B cell (primary cell): Measurements from ENCODE around the gene GATA3.

ENCODE experiments used
- CTCF ChIP-seq: fragments of 200-600 bp; IDR thresholded peaks from one replicate; pipeline ENCODE4 v1.8.0; 2022; ENCODE audit warnings: antibody characterized with exemption, mild to moderate bottlenecking
- EZH2 ChIP-seq: IDR thresholded peaks from 2 replicates; pipeline ENCODE4 v1.6.1; 2012; ENCODE audit warnings: borderline replicate concordance, low read depth, mild to moderate bottlenecking, moderate library complexity, low read length; ENCODE audit not compliant: insufficient read depth, poor library complexity, severe bottlenecking

- TF ChIP-seq CTCF (no peak), EZH2 (no peak)
These were observed 6.0 kb upstream of the GATA3 start for GRCh38 chr10:8048281-8049008.
